Stimulated activated CD8-positive, alpha-beta memory T cell treated with anti-CD3 and anti-CD28 coated beads, Interleukin-7, amount 100 ng/mL, for 1 hour (primary cell): ENCODE measurements around the gene DPEP3.
A peak's percentile ranks its signal among the peaks of the same experiment; 100 is the strongest.
"Not testable (repeated sequence)": the region's sequence is repeated elsewhere in the genome, so short reads cannot be mapped to it uniquely, and the experiment has no call there.

Experiments used
- DNase-seq, 2 donors: peaks; one replicate each; pipeline ENCODE4 v3.0.0-alpha.2; 2020; ENCODE audit warnings: low read depth in 2 of 2

Gene DPEP3, protein sequence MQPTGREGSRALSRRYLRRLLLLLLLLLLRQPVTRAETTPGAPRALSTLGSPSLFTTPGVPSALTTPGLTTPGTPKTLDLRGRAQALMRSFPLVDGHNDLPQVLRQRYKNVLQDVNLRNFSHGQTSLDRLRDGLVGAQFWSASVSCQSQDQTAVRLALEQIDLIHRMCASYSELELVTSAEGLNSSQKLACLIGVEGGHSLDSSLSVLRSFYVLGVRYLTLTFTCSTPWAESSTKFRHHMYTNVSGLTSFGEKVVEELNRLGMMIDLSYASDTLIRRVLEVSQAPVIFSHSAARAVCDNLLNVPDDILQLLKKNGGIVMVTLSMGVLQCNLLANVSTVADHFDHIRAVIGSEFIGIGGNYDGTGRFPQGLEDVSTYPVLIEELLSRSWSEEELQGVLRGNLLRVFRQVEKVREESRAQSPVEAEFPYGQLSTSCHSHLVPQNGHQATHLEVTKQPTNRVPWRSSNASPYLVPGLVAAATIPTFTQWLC

DNA sequence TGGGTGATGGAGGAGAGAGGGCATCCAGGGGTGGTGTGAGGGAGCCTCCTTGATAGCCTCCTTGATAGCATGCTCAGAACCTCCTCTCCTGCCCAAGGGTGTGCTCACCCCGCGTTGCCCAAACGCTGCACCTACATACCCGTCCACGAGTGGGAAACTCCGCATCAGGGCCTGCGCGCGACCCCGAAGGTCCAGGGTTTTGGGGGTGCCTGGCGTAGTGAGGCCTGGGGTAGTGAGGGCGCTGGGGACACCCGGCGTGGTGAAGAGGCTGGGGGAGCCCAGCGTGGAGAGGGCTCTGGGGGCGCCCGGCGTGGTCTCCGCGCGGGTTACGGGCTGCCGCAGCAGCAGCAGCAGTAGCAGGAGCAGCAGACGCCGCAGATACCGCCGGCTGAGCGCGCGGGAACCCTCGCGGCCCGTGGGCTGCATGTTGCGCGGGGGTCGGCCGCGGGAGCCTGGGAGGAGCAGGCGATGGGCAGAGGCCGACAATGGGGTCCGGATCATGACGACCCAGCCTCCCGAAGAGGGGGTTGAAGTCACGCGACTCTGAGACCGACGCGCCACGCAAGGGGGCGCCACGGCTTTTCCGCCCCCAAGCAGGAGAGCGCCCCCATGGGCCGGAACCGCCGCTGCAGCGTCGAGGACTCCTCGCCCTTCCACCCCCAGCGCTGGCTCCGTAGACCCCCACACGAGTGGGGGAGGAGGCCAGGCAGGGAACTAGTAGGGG is at the start of gene DPEP3:
TSS of gene DPEP3 (minus strand) at position 545 of the 724 bp plus-strand sequence. CDS start at position 426, 119 bp downstream.
- no peak for DNase-seq

DNA sequence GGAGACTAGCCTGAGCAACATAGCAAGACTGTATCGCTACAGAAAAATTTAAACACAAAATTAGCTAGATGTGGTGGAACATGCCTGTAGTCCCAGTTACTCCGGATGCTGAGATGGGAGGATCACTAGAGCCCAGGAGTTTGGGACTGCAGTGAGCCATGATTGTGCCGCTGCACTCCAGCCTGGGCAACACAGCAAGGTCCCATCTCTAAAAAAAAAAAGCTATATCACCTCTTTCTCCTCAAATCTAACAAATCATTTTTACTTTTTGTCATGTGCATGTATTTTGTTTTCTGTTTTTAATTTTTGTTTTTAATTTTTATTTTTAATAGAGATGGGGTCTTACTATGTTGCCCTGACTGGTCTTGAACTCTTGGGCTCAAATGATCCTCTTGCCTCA is 48.7 kb upstream of the DPEP3 start:
- DNase-seq, result no peak

DNA sequence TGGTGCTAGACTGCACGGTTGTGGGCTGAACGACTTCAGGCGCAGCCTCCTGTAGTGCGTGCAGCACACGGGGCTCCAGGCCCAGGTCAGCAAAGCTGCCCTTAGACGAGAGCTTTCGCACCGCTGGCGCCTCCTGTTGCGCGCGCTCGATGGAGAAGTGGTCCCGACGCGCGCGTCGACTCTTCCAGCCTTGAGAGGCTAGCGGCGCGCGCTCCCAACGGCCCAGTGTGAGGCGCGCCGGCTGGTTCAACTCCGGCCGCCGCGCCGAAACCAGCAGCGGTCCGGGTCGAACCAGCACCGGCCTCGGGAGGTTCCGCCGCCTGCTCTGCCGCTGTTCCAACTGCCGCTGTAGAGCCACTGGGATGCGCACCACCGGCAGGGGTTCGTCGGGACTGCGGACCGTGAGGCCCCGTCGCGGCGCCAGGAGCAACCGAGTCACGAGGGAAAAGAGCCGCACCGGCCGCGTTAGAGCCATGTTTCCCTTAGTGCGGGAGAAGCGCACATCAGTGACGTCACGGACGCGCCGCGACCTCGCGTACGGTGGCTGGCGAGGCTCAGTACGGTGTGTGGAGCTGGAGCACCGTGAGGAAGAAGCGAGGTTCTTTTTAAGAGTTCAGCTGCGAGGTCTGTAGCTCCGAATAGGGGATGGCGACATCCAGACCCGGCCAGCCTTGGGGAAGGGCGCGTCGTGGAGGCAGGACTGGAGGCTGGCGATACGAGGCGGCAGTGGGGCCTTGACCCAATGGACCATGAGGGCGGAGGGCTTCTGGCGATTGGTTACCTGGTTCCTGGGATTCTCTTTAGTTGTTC is 42.6 kb upstream of the DPEP3 start, which contains the start of the genes DDX28 and DUS2:
TSS of gene DDX28 (minus strand) at position 505 of the 810 bp plus-strand sequence. CDS start at position 475, 30 bp downstream.
TSS of gene DUS2 (plus strand) at position 557 of the 810 bp plus-strand sequence. CDS start 14,740 bp downstream, outside the sequence.
- peak; percentile 94 to 95 for DNase-seq

DNA sequence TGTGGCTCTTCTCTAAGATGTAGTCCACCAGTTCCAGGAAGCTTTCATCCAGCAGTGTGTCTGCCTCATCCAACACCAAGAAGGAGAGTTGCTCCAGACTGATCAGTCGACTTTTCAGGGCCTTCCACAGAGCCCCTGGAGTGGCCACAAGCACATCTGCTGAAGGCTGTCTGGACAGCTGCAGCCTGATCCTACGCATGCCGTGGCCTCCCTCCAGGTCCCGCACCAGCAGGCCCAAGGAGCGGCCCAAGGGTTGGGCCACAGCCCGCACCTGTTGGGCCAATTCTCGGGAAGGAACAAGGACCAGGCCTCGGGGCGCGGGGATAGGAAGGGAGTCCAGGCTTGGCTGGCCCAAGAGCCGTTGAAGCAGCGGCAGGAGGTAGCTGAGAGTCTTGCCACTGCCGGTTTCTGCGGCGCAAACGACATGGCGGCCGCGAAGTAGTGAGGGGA is 42.0 kb upstream of the DPEP3 start:
- no peak for DNase-seq

DNA sequence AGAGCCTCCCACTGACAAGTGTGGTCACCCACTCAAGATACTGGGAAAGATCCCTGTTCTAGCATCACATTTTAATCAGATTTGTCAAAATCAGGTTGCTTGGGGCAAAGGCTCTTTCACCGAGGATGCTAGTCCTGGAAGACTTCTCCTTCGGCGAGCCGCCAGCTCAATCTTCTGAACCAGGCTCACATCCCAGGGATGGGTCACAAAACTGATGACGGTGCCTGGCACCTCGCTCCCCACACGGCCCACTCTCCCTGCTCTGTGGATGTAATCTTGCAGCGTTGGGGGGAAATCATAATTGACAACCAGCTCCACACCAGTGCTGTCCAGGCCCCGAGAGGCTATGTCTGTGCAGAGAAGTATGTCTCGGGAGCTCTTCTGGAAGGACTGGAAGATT is 41.2 kb upstream of the DPEP3 start:
- DNase-seq, result no peak

DNA sequence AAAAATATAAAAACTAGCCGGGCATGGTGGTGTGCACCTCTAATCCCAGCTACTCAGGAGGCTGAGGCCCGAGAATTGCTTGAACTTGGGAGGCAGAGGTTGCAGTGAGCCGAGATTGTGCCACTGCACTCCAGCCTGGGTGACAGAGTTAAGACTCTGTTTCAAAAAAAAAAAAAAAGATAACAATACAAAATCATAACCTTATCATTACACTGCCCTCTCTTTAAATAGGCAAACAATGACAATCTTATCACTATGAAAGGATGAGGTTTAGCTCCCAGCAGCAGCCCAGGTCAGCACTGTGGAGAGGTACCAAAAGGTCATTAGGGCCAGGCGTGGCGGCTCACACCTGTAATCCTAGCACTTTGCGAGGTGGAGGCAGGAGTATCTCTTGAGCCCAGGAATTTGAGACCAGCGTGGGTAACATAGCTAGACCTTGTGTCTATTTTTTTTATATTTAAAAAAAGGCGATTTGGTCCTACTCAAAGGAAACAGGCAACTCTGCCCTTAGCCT is 38.9 kb upstream of the DPEP3 start:
- no peak for DNase-seq

DNA sequence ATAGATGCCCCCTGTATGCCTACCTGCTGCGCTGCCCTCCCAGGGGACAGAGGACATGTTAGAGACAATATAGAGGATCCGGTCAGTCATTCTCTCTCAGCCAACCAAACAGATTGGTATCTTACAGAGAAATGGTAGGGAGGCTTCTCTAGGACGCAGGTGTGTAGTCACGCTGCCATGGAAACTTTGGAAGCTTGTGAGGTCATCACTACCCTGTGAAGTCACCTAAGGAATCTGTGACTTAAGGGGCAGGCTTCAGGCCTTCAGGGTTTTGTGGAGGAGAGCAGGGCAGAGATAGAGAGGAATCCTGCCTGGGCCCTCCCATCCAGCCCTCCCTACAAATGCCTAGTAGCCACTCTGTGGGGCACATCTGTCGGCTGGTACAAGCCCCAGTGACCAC is 35.4 kb upstream of the DPEP3 start, which contains the start of gene DPEP2NB:
TSS of gene DPEP2NB (minus strand) at position 231 of the 400 bp plus-strand sequence. CDS start at position 90, 141 bp downstream.
- DNase-seq, result no peak

DNA sequence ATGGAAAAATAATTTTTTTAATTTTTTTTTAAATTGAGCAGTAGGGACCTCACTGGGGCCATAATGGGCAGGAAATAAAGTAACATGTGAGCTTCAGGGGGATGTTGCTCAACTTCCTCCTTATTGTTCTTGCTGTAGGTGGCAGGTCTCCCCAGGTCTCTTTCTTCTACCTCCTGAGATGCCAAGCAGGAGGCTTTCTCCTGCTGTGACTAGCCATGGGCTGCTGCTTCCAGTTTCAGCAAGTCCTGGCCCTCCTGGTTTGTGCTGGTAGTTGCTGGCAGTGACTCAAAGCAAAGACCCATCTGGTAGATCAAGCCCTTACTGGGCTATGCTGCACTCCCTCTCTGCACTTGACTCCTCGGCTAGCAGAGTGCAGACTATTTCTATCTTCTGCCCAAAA is 33.1 kb upstream of the DPEP3 start:
- DNase-seq, result no peak

DNA sequence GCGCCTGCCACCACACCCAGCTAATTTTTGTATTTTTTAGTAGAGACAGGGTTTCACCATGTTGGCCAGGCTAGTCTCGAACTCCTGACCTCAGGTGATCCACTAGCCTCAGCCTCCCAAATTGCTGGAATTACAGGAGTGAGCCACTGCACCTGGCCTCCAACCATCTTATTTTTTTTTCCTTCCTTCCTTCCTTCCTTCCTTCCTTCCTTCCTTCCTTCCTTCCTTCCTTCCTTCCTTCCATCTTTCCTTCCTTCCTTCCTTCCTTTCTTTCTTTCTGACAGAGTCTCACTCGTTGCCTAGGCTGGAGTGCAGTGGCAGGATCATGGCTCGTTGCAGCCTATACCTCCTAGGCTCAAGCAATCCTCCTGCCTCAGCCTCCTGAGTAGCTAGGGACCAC is 29.6 kb upstream of the DPEP3 start:
- DNase-seq, result not testable (repeated sequence)

DNA sequence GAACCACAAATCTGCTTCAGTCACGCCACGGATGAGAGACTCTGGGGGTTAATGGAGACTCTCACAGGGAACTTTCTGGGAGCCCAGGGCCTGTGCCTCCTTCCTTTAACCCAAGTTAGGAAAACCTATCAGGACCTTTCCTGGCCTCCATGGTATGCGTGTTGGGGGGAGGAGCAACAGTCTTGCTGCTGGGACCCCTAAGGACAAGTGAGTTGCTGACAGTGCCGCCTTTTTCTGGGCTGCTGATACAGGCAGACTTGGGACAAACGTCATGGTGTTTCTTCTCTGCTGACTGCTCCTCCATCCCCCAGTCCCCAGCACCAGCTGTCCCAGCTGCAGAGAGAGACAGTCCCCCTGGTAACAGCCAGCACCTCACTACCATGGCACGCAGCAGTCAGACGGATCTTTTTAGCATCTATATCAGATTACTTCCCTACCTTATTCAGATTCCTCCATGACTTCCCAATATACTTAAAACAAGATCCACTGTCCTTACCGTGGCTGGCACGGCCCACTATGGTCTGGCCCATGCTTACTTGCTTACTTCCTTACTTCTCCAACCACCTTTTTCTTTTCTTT is 28.9 kb upstream of the DPEP3 start:
- no peak for DNase-seq

DNA sequence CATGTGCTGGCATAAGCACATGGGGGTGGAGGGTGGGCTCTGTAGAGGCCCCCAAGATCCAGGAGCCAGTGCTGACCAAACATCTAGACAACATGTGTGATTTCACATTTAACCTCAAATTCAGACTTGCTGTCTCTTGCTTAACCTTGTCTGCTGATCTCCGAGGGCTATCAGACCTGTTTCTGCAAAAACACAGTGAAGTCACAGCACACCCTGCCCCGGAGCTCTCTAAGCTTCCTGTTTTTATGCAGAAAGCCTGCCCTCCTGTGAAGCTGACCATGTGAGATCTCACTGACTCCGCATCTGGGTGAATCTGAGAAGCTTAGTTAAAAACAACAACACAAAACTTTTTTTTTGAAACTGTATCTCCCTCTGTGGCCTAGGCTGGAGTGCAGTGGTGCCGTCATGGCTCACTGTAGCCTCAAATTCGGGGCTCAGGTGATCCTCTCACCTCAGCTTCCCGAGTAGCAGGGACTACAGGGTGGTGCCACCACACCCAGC is 25.5 kb upstream of the DPEP3 start:
- DNase-seq, result no peak

DNA sequence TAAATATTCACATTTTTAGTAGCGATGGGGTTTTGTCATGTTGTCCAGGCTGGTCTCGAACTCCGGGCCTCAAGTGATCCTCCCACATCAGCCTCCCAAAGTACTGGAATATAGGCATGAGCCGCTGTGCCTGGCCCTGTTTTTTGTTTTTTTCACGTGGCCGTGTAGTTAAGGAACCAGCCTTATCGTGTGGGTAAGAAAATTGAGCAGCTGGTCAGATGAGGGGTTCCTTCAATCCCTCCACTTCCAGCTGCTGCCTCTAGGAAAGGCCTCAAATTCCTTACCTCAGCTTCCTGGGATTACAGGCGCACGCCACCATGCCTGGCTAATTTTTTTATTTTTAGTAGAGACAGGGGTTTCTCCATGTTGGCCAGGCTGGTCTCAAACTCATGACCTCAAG is 24.9 kb upstream of the DPEP3 start:
- DNase-seq, result no peak

DNA sequence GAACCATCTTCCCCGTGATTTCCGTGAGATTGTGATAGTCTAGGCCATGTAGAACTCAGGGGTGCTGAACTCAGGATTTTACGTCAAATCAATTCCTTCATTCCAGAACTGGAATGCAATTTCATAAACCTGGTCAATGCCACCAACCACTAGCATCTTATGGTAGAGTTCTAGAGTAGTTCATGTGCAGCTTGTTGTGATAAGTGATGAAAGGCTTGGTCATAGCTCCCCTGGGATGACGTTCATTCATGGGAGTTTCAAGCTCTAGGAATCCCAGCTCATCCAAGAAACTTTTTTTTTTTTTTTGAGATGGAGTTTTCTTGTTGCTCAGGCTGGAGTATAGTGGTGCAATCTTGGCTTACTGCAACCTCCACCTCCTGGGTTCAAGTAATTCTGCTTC is 22.7 kb upstream of the DPEP3 start:
- DNase-seq, result no peak

DNA sequence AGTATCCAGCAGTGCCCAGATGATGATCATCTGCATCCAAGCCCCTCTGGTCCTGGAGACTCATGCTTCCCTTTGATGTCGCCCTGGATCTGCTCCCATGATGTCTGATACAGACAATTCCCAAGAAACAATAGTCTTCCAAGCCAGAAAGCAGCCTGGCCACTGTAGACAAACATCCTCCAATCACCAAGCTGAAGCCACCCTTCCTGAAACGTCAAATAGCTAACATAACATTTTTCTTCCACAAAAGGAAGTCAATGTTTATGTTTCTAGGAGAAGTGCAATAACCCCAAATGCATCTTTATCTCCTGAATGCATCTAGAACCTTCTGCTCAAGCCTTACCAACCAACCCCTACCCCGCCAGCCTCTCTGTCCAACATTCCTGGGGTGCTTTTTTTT is 20.2 kb upstream of the DPEP3 start:
- DNase-seq, result no peak

DNA sequence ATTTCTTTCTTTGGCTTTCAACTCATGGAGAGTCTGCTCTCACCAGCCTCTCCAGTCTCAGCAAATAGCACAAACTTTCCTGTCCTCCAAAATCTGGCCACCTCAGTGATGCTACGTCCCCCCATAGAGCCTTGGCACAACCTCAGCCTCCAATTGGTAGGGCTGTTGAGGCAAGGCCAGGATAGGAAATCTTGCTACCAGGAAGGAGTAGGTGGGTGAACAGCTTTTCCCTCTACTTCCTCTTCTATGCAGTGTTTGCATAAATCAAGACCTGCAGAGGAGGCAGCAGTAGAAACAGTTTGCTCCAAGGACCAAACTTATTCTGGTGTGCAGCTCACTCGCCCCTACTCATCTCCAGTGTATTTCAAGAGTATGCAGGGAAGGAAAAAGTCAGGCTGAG is 19.7 kb upstream of the DPEP3 start:
- no peak for DNase-seq

DNA sequence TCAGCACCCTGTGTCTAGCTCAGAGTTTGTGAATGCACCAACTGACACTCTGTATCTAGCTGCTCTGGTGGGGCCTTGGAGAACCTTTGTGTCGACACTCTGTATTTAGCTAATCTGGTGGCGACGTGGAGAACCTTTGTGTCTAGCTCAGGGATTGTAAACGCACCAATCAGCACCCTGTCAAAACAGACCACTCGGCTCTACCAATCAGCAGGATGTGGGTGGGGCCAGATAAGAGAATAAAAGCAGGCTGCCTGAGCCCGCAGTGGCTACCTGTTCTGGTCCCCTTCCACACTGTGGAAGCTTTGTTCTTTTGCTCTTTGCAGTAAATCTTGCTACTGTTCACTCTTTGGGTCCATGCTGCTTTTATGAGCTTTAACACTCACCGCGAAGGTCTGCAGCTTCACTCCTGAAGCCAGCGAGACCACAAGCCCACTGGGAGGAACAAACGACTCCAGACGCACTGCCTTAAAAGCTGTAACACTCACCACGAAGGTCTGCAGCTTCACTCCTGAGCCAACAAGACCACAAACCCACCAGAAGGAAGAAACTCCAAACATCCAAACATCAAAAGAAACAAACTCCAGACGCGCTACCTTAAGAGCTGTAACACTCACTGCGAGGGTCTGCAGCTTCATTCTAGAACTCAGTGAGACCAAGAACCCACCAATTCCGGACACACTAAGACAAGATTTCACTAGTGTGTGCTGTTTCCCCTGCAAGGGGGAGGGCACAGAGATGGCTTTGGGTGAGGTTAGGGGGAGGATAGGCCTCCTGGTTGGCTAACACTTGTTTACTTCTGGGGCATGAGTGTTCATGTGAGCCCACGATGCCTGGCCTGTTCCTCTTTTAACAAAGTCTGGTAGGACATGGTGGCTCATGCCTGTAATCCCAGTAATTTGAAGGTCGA is 18.7 kb upstream of the DPEP3 start, which contains the start of gene DPEP2:
TSS of gene DPEP2 (minus strand) at position 706 of the 910 bp plus-strand sequence. CDS start 6,272 bp downstream, outside the sequence.
- not testable (repeated sequence) for DNase-seq

DNA sequence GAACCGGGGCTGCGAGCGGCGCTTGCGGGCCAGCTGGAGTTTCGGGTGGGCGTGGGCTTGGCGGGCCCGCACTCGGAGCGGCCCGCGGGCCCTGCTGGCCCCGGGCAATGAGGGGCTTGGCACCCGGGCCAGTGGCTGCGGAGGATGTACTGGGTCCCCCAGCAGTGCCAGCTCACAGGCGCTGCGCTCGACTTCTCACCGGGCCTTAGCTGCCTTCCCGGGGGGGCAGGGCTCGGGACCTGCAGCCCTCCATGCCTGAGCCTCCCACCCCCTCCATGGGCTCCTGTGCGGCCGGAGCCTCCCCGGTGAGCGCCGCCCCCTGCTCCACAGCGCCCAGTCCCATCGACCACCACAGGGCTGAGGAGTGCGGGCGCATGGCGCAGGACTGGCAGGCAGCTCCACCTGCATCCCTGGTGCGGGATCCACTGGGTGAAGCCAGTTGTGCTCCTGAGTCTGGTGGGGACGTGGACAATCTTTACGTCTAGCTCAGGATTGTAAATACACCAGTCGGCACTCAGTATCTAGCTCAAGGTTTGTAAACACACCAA is 18.0 kb upstream of the DPEP3 start:
- not testable (repeated sequence) for DNase-seq

DNA sequence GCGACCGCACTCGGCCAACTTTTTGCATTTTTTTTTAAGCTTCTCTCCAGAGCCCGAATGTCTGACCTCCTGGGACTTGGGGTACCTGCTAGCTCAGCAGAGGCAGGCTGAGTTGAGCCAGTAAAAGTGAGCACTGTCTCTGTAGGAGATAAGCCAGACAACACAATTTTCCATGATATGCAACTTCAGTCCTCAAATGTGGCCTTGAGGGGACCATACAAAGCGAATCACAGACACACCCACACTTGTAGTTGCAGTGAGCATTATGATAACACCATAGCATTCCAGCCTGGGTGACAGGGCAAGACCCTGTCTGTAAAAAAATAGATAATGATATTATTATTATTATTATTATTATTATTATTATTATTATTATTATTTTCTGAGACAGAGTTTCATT is 16.4 kb upstream of the DPEP3 start:
- no peak for DNase-seq

DNA sequence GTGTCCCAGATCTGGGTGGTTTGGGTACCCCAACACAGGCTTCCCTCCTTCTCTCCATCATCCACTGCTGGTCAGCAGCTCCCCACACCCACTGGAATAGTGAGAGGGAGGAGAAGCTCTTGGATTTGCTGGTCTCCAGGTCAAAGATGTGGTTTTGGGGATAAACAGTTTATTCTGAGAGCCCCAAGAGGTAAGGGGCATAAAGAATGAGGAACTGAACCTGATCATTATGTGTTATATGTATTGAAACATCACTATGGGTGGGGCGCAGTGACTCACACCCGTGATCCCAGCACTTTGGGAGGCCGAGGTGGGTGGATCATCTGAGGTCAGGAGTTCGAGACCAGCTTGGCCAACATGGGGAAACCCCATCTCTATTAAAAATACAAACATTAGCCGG is 15.1 kb upstream of the DPEP3 start:
- DNase-seq, result no peak
